Measurements from ENCODE around the gene SFT2D1.
"Not testable (repeated sequence)": the region's sequence is repeated elsewhere in the genome, so short reads cannot be mapped to it uniquely, and the experiment has no call there.

The SFT2D1 gene

DNA sequence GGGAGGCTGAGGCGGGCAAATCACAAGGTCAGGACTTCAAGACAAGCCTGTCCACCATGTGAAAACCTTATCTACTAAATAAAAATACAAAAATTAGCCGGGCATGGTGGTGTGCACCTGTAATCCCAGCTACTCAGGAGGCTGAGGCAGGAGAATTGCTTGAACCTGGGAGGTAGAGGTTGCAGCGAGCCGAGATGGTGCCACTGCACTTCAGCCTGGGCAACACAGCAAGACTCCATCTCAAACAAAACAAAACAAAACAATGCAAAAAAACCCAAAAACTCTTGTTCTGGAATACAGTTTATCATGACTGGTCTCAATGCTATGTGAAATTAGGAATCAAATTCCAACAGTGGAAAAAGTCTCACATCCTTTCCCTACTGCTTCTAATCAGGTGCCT, 20.1 kb upstream of the SFT2D1 start:
- DNase-seq, result not testable (repeated sequence)

DNA sequence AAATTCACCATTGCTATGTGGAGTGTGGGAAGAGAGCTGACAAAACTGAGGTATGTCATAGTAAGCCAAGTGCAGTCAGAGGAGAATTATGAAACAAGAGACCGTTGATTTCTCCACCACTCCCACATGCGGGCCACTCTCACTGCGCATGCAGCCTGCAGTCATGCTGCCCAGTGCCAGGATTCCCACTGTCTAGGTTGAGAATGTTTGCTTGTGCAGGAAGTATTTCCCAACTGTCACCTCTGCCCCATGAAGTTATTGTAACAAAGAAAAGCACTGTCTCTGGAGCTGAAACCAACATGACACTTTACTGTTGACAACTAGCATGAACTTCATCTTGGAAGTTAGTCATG, 18.7 kb upstream of the SFT2D1 start:
- DNase-seq, result no peak

DNA sequence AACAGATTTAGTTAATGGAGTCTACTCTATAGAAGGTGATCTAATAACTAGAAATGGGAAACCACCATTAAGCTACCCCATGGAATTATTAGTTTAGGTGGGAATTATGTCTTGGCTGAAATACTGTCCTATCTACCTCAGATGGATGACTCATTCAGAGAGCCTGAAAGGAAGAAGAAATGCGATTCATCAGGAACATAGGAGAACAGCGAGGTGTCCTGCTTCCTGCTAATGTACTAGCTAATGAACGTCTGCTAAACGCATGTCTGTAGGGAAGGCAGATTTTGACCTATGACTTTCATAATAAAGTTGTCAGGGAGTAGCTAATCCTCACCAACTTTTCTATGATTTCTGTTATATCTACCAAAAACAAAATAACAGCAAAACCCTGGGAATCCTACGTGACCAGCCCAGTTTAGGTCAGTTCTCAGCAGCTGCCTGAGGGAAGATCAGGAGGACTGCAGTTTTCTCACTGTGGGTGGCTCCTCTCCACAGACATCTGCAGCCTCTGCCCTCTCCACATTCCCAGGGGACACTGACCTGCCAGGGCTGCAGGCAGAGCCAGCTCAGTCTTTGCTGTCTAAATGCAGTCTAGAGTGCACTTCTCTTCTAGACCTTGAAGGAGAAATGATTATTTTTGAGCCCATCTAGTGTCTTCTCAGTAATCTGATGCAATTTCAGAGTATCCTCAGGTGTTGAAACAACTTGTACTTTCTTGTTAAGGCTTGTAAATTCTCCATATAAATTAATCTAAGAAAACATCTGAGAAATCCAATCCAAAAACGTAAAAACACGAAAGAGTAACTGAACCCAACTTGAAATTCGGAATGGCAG, 18.1 kb upstream of the SFT2D1 start:
- no peak for DNase-seq

DNA sequence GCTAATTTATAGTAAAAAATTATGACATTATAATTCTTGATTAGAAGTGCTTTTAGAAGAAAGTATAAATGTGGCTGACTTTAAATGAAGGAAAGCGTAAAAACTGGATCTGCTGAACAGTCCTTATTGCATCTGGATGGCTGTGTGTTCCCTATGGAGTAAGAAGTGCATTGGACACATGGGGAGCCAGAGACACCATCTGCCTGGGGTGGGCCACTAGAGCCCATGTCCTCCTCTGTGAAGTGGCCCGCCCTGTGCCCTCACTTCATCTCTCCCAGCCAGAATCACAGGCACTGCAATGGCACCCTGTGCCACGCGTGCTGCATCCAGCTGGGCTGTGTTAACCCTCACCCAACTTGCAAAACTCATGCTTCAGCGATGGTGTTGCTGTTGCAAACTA, 13.2 kb upstream of the SFT2D1 start:
- no peak for DNase-seq

DNA sequence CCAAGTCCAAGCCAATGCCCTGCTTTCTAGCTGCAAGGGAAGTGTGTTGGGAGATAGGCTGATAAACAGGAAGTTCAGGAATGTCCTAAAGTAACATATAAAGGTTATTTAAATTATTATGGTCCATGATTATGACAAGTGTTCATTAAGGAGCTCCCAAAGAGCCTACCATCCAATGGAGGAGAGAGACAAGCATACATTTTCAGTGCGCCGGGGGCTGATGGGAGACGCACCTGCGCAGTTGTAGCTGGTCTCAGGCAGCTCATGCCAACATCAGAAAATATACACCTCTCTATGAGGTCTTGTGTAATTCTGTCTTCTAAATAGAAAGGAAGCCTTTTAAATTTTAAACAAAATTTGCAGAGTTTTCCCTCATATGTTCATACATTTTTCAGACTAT, 12.6 kb upstream of the SFT2D1 start:
- no peak for DNase-seq

DNA sequence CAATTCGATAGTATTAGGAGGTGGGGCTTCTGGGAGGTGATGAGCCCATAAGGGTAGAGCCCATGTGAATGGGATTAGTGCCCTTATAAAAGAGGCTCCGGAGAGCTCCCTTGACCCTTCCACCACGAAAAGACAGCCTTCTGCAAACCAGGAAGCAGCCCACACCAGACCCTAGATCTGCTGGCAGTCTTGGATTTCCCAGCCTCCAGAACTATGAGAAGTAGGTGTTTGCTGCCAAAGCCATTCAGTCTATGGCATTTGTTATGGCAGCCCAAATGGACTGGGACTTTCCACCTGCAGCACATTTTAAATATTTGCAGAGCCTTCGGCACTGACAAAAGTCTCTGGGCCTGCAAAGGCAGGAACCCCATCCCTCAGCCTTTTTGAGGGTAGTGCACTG, 11.8 kb upstream of the SFT2D1 start:
- no peak for DNase-seq

DNA sequence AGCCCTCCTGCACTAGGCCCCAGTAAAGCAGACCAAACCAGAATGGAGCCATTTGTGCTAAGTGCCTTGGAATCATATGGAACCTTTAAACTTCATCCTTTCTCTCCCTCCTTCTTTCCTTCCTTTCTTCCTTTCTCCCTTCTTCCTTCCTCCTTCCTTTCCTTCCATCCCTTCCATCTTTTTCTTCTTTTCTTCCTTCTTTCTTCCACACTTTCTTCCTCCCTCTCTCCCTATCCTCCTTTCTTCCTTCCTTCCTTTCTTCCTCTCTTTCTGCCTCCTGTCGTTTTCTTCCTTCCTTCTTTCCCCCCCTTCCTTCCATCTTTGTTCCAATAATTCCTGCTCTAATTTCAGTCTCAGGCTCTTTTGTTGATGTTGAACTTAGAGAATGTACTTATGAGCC, 11.2 kb upstream of the SFT2D1 start:
- no peak for DNase-seq

DNA sequence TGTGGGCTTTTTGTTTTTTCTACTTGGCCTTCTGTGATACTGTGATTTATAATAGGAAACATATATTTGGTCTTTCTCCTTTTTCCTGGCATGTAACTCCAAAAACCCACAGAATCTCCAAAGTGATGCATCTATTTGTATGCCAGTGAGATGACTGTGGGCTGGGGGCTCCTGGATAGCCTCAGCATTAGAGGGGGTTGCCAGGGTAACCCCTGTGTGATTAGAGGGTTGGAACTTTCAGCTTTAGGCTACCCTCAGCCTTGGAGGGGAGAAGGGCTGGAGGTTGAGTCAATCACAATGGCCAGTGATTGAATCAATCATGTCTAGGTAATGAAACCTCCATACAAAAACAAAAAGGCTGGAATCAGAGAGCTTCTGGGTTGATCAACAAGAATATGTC, 10.6 kb upstream of the SFT2D1 start:
- no peak for DNase-seq

DNA sequence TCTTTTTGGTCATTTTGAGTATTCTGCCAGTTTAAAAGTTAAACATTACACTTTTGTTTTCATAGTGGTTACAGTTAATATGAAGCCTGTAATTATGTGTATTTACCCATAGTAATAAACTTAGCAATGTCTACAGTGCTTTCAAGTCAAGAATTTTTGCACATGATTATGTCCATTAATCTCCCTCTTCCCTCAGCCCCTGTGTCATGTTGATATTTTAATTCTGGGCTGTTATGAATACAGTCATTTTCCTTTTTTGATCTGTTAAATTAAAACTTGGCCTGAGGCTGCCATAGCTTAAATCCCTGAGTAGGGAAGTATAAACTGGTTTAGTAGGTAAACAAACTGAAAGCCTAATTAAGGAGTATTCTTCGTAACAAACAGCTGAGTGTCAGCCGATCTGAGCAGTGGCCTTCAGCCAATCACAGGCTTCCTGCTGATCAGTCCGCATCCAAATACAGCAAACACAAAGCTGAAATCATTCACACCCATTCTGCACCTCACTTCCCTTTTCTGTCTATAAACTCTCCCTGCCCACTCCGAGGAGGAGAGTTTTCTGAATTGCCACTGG, 9.5 kb upstream of the SFT2D1 start:
- DNase-seq, result no peak

DNA sequence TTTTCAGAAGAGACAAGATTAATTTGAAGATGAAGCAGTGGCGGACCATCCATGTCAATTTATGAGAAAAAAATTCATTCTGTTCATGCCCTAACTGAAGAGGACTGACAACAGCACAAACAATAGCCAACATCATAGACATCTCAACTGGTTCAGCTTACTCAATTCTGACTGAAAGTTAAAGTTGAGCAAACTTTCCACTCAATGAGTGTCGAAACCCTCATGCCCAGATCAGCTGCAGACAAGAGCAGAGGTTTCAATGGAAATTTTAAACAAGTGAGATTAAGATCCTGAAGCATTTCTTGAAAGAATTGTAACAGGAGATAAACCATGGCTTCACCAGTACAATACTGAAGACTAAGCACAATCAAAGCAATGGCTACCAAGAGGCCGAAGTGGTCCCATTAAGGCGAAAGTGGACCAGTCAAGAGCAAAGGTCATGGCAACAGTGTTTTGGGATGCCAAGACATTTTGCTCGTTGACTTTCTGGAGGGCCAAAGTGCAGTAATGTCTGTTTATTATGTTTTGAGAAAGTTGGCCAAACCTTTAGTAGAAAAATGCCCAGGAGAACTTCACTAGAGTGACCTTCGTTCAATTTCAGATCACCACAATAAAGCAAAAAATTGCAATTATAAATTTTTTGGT, 6.1 kb upstream of the SFT2D1 start:
- no peak for DNase-seq

DNA sequence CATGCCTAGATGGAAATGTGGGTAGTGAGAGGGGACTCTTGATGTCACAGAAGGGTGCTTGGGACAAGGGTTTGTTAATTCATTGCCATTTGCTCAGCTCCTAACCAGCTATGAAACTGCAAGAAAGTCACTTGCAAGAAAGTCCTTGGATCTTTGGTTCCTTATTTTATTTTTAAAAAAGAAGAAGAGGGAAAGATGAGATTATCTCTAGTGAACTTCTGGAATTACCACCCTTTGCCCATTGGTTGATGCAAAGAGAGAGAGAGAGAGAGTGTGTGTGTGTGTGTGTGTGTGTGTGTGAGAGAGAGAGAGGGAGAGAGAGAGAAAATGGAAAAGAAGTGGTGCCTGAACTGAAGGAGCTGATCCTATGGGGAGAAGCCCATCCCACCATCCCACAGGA, 4.6 kb upstream of the SFT2D1 start:
- no peak for DNase-seq

DNA sequence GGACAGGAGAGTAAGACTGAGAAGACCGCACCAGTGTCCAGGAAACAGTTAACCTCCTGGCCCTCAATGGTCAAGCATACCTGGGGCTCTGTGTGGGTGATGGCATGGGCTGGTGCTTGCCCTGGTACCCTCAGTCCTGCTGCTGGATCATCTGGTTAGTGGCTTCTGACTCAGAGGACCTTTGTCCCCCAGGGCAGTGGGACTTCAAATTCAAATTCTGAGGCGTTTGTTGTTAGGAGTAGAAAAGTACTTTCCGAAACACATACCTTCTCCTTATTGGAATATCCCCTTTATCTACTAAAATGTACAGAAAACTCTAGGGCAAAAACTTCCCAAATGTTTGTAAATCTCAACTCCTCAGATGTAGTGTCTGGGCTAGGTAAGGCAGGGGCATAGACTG, 4.1 kb upstream of the SFT2D1 start:
- DNase-seq, result no peak

DNA sequence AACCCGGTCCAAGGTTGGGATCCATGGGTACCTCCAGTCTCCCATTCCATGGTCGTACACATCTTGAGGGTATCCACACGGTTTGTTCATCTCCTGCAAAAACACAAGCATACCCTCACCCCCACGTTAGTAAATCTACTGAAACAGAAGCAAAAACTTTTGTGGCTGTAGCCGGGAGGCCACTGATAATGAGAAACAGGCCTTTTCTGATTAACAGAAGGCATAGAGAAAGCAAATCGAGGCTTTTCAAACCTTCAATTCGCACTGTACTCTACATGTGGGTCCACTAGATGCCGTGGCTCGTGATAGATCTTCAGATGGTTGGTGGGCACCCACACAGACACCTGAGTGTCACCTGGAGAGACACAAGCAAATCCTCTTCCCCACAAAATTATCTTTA, 3.3 kb upstream of the SFT2D1 start:
- DNase-seq, result not testable (repeated sequence)

DNA sequence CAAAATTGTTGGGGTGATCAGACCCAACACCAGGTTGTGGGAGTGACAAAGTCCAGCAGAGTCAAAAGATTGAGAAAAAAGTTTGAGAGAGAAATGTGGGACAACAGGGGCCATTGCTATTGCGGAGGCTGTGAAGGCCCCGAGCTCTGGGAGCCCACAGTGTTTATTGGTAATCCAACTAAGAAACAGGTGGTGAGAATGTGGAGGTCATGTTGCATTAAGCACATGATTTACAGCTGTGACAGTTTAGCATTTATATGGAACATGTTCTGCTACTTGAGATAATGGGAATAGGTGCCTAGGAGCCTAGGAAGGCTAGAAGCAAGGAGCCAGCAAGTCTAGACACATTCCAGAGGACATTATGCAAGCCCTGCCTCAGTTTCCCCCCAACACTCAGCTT, 2.6 kb upstream of the SFT2D1 start:
- not testable (repeated sequence) for DNase-seq

DNA sequence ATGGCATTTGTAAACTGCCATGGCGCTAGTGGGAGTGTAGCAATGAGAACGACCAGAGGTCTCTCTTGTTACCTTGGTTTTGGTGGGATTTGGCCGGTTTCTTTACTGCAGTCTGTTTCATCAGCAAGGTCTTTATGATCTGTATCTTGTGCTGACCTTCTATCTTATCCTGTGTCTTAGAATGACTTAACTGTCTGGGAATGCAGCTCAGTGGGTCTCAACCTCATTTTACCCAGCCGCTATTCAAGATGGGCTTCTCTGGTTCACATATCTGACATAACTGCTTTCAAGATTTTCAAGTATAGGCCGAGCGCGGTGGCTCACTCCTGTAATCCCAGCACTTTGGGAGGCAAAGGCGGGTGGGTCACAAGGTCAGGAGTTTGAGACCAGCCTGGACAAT, 1.9 kb upstream of the SFT2D1 start:
- no peak for DNase-seq

DNA sequence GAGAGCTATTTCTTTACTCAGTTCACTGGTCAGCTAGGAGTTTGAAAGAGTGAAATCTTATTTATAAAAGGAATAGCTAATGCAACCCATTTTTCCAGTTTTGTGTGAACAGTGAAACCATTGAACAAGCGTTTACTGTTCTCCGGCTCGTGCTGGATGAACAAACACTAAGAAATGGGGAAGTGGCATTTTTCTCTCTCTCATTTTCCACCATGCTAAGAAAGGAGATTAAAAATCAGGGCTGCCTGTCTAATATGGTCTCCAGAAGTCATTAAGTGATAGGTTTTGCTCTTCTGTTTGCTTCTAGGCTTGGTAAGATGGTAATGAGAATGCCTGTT, 774 bp upstream of the SFT2D1 start:
- no peak for DNase-seq

DNA sequence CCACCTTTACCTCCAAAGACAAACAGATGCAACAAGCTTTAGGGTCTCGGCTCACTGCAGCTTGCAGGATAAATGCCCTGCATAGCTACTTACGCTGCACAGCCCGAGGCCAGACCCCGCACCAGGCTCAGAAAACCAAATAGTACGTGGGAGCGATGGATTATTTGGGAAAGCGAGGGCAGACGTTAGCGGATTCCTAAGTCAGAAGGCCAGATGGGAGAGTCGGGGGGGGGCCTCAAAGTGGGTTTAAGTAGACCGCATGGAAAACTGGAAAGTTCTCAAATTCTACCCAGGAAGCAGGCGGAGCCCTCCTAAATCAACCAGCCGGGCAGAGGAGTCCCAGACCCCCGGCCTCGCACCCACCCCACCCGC, 382 bp downstream of the SFT2D1 start:
- no peak for DNase-seq

DNA sequence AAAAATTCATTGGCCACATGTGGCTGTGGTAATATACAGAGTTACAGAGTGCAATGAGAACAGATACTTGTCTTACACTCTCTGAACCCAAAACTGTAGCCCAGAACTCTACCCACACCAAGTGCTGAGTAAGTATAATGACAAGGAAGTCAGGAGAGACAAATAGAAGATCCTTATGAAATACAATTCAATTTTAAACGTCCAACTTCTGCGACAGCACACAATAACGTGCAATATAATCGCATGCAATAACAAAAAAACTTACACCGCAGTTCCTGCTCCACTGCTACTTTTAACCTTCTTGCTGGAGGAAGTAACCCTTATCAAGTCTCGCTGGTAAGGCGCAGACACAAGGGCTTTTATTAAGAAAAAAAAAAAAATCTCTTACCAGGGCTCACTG, 881 bp downstream of the SFT2D1 start:
- DNase-seq, result no peak

DNA sequence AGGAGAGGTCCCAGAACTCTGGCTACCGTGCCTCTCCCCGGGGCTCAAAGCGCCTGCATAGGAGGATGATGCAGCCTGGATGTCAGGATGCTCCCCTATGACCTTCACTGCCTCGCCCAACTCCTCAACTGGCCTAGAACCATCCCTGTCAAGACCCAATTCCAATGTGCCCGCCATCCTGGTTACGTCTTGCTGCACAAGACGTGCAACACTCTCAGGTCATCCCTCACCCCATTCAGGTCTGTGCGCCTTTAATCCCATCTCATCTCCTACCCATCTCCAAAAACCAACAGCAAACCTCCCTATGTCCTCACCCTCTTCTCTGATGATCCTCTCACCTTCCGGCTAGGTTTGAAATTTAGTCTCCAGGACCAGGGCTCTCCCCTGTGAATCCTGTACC, 3.5 kb downstream of the SFT2D1 start:
- no peak for DNase-seq

DNA sequence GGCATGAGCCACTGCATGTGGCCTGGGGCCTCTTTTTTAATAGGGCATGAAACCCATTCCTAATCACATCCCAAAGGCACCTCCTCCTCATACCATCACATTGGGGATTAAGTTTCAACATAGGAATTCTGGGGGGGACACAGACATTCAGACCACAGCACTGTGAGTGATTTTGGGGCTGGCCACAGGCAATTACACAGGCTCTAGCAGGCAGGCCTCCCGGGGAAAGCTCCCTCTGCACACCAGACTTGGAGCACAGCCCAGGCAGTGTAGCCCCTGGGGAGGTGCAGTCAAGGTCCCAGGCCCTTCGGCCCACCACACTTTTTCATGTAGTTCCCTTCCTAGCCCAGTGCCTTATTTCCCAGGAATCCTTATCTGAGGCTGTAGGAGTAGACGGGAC, 5.5 kb downstream of the SFT2D1 start:
- no peak for DNase-seq

DNA sequence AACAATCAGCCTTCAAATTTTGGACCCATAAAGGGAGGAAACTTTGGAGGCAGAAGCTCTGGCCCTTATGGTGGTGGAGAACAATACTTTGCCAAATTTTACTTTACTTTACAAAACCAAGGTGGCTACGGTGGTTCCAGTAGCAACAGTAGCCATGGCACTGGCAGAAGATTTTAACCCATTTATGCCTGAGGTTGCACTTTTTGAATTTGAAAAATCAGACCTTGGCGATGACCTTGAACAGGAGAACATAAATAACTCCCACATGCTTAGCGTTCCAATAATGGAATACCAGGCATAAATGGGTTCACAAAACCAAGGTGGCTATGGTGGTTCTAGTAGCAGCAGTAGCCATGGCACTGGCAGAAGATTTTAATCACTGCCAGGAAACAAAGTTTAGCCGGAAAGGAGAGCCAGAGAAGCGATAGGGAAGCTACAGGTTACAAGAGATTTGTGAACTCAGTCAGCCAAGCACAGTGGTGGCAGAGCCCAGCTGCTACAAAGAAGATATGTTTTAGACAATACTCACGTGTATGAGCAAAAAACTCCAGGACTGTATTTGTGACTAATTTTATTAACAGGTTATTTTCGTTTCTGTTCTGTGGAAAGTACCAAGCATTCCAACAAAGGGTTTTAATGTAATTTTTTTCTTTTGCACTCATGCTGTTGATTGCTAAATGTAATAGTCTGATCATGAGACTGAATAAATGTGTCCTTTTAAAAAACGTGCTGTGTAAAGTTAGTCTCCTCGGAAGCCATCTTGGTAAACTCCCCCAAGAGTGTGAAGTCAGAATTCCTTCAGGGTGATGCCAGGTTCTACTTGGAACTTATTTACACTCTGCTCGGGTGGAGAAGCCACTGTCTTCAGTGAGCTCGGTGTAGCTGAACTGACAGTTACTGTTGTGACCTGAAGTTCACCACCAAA, 6.7 kb downstream of the SFT2D1 start:
- no peak for DNase-seq

DNA sequence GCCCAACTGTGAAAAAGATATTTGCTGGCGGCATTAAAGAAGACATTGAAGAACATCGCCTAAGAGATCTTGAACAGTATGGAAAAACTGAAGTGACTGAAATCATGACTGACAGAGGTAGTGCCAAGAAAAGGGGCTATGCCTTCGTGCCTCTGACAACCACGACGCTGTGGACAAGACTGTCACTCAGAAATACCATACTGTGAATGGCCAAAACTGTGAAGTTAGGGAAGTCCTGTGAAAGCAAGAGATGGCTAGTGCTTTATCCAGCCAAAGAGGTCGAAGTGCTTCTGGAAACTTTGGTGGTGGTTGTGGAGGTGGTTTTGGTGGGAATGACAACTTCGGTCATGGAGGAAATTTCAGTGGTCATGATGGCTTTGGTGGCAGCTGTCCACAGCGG, 7.5 kb downstream of the SFT2D1 start:
- no peak for DNase-seq

DNA sequence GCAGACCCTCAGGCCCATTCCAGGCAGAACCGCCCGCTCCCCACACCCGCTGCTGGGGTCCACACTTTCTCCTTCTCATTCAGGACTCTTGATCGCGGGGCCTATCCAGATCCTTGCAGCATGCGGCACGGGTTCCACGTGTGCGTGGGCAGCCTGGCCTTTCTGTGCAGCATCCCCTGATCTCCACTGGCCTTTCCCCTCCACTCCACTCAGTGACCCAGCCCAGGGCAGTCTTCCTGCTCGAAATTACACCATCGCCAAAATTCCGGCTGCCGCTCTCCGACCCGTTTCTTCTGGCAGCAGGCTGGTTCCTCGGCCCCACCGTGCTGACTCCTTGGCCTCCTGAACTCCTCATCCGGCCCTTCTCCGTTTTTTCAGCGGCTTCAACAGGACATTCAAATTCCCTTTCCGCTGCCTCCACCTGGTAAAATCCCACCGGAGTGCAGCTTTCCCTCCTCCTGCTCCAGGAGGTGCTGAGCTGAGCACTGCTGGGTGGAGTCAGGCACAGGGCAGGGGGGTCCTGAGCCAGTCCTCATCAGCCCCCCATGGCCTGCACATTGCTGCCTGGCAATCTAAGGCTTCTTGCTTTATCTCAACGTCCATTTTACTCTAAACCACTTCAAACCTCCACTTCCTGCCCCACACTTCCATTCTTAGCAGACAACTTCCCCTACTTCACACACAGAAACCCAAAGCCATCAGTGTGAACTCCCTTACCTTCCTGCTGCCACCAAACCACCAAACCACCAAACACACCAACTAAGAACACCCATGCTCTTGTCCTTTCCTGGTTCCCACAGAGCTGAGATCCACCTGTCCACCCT, 9.0 kb downstream of the SFT2D1 start:
- DNase-seq, result no peak

All from activated CD8-positive, alpha-beta memory T cell treated with anti-CD3 and anti-CD28 coated beads, Interleukin-2, amount 50 U/mL, for 4 hours (primary cell).